Activated T-helper 1 cell treated with Interleukin-2 at 50 U/mL for 16 hours (primary cell): Measurements from ENCODE around the gene TPRG1L.
"Not testable (repeated sequence)": the region's sequence is repeated elsewhere in the genome, so short reads cannot be mapped to it uniquely, and the experiment has no call there.

Experiments used
- DNase-seq: peaks from one replicate; pipeline ENCODE4 v3.0.0-alpha.2; 2020; ENCODE audit warnings: low read depth

The TPRG1L gene

DNA sequence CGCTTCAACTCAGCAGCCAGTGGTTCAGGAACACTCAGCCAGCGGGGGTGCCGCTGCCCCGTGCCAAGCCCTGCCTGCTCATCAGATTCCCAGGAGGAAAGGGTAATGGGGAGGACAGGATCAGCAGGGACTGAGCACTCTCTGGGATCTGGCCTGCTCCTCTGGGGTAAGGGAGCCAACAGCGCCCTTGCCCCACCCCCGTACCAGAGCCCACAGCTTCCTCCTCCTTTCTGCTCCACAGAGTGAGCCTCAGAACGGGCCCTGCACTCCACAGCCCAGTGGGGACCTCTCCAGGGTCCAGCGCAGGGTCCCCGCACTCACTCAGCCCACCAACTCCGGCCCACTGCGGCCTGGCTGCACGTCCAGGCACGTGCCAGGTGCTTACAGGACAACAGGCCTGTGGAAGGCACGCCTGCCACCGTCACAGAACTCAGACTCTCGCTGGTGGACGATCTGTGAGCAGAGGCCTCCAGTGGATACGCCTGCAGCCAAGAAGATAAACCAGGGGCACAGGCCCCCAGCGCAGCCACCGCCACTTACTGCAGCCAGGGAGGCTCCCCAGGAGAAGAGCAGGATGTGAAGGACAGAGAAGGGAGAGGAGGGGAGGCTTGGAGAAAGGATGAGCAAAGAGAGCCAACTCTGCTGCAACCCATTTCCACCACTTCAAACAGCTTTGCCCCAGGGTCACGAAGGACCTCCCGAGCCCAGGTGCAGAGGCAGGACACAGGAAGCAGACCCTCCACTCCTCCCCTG, 15.6 kb upstream of the TPRG1L start:
- DNase-seq: no peak

DNA sequence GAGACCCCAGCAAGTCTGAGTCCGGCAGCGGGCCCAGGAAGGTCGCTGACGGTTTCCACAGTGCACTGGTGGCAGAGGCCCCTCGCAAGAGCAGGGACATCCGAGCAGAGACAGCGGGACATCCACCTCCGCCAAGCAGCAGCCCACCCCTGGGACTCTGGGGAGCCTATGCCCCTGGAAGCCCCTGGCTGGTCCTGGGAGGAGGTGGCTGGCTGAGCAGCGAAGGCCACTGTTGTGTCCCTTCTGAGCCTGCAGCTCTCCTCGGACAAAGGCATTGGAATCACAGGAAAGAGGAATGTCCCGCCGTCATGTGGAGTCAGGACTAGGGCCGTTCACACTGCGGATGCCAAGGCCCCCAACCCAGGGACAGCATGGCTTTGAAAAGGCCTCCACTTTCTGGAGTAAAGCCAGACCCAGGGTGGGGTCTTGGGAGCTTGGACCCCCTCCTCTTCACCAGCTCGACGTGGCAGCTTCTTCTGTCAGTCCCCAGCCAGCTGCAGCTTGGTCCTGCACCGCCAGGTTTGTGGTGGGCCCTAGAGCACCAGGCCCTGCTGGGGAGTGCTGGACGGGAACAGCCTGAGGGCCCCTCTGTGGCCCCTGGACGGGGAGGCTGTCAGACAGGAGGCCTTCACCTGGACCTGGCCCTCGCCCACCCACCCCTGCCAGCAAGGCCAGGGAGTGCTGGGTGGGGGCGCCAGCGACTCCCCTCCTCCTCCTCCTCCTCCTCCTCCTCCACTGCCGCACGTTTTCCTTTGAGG, 14.9 kb upstream of the TPRG1L start:
- DNase-seq: no peak

DNA sequence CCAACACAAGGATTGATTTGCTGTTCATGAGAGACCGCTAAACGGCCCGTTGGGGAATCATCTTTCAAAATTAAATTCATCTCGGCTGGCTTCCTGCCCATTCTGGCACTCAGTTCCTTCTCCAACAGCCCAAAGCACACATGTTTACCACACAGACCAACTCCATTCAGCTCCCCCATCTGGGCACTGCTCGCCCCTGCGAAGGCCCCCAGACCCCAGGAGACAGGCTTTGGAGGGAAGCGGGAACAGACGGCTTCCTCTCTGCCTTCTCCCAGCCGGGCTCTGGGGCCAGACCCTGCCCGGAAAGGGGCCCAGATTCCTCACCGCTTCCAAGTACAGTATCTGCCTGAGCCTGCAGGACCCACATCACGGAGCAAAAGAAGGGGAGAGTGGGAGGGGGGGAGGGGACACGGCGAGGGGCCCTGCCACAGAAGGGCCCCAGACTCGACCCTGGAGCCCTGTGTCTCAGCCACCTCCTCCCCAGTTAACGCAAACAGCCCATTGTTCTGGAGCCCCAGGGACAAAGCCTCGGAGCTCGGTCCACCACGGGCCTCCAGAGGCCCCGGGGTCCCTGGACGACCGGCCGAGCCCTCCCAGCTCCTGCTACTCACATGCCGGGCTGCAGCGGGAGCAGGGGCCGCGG, 14.2 kb upstream of the TPRG1L start:
- DNase-seq: no peak

DNA sequence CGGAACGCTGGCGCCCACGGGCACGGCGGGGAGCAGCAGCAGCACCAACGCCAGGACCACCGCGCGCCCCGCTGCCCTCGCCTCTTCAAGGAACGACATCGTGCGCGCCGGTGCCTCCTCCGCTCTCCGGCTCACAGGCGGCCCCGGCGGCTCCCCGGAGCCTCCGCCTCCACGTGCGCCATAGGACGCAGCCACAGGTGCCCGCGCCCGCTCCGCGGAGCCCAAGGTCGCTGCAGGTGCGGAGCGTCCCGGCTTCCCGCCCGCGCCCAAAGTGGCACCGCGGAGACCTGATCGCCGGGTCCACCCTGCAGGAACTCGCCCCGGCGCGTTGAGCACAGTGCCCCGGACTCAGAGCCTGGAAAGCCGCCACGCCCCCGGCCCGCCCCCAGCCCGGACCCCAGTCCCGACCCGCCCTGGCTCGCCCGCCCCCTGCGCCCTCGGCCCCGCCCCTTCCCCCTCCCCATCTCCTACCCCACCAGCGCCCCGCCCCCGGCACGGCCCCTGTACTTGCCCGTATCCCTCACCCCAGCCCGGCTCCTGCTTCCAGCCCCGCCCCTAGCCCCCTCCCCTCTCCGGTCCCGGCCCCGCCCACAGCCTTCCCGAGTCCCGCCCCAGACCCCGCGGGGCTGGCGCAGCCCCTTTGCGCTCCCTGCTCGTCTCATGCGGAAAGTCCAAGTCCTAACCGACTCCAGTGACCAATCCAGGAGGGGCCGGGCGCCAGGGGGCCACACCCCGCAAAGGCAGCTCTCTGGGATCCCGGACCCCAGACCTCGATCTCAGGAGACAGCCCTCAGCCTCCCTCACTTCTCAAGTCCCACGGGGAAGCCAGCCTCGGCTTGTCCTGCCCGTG, 13.4 kb upstream of the TPRG1L start, which contains the start of gene MEGF6:
TSS of gene MEGF6 (minus strand) at position 339 of the 850 bp plus-strand sequence. CDS start at position 99, 240 bp downstream.
- peak; percentile 43 for DNase-seq

DNA sequence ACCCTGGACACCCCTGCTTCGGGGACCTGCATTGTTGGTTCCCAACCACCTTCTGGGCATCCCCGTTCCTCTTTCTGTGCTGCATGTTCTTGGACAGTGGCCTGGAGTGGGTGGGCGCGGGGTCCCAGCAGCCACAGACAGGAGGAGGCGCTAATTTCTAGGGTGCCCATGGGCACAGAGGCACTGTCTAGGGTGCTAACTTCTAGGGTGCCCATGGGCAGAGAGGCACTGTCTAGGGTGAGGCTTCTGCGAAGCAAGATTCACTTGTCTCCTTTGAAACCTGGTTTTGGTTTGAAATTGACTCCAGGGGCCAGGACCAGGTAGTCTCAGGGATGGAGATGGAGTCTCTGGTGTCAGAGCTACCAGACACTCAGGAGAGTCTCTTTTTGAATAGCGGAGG, 12.7 kb upstream of the TPRG1L start:
- DNase-seq: no peak

DNA sequence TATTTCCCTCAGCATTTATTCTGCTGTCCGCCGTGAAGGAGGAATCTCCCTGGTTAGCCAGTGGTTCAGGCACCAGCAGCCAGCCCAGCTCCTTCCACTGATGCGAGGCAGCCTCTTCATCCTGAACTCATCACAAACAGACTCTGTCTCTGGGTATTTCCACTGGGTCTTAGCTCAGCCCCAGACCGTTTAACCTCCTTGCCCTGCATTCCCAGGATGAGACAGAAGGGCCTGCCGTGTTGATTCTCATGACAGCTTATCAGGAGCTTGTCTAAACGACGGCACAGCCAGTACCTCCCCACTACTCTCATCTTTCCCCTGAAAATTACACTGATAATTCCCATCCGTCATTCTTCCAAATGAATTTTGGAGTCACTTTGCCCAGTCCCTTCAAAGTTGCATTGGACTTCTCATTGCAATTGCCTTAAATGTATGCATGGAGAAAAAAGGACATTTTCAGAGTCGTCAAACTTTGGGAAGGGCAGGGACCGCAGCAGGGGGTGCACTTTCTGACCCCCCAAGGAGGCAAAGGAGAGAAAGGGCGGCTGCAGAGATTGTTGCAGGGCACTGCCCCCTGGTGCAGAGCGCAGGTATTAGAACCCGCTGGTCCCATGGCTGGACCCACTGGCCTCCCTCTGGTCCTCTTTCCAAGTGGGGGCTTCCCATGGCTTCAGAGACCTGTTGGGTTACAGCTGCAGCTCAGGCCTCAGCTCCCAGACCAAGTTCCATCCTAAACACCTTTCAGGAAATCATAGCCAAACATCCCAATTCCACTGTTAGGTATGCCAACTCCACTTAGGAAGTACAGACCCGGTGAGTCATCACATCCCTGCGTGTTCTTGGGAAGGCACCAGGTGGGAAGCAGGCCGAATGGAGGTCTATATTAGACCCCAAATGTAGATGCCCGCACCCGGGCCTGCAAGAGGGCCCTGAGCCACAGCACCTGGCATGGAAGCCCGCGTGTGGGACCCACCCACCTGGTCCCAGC, 9.8 kb upstream of the TPRG1L start:
- DNase-seq: no peak

DNA sequence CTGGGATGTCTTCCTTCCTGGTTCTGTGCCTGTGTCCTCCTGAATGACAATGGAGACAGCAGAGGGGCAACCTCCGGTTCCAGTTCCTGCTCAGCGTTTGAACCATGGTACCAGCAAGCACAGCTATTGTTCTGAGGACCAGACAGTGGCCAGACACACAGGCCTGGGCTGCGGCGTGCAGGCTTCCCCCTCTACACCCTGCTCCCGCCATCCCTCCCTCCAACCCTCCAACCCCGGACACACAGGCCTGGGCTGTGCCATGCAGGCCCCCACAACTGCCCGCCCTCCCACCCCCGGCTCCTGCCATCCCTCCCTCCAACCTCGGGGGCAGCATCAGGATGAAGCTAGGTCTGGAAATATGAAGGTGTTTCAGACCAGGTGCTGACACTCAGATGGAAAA, 8.0 kb upstream of the TPRG1L start:
- no peak for DNase-seq

DNA sequence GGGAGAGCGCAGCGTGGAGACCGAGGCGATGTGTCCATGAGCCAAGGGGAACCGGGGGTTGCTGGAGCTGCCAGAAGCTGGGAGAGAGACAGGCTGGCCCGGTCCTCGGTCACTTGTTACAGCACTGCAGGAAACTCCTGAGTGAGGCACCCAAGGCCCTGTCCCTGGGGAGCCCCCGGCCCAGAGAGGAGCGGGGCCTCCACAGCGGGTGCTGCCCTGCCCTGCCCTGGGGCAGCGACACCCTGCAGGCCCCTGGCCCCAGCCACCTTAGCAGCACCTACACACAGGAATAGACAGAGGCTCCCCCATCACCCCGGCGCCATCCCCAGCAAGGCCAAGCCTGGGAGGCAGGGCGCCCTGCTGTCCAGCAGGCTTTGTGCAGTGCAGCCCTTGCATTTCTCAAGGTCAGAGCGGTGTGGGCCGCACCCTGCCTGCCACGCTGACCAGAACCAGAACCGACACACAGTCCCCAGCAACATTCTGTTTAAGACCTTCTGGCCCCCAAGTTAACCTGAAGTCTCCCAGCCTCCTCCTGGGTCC, 6.9 kb upstream of the TPRG1L start:
- no peak for DNase-seq

DNA sequence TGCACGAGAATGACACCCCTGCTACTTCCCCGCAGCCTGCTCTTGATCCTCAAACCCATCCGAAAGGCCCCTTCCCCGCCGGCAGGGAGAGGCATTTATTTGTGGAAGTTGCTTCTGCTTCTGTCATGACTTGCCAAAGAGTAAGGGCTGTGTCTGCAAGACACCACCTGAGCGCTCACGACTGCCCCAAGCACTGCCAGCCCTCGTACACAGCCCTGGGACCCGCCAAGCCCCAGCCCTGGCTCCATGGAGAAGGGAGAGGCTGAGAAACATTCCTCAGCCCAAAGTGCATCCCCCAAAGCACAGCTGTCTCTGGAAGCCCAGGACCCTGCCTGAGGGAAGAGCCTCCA, 6.3 kb upstream of the TPRG1L start:
- no peak for DNase-seq

DNA sequence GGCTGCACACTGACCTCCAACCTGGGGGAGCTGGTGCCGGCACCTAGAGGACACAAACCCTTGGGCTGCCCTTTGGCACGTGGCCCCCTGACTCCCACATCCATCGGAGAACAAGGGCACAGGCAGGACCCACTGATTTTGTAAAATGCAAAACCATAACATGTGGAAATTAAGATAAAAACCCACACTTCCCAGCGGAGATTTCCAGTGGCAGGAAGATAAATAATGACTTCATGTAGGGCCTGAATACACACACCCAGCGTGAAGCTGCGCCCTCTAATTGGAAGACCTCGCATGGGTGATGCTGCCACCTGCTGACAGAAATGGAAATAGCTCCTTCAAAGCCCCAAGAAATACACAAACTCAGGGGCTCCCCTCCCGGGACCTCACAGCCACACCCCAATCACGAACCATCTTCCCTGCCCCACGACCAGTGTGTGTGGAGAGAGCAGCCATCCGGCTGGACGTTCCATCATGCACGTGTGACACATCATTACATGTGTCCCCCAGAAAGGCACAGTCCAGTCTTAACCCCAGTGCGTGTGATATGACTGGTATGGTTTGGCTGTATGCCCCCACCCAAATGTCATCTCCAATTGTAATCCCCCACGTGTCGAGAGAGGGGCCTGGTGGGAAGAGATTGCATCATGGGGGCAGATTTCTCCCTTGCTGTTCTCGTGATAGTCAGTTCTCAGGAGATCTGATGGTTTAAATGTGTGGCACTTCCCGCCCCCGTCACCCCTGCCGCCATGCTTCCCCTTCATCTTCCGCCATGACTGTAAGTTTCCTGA, 5.7 kb upstream of the TPRG1L start:
- DNase-seq: peak; percentile 54

DNA sequence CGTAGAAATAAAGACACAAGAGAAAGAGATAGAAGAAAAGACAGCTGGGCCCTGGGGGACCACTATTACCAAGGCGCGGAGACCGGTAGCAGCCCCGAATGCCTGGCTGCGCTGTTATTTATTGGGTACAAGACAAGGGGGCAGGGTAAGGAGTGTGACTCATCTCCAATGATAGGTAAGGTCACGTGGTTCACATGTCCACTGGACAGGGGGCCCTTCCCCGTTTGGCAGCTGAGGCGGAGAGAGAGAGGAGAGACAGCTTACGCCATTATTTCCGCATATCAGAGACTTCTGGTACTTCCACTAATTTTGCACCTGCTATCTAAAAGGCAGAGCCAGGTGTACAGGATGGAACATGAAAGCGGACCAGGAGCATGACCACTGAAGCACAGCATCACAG, 4.1 kb upstream of the TPRG1L start:
- DNase-seq: no peak

DNA sequence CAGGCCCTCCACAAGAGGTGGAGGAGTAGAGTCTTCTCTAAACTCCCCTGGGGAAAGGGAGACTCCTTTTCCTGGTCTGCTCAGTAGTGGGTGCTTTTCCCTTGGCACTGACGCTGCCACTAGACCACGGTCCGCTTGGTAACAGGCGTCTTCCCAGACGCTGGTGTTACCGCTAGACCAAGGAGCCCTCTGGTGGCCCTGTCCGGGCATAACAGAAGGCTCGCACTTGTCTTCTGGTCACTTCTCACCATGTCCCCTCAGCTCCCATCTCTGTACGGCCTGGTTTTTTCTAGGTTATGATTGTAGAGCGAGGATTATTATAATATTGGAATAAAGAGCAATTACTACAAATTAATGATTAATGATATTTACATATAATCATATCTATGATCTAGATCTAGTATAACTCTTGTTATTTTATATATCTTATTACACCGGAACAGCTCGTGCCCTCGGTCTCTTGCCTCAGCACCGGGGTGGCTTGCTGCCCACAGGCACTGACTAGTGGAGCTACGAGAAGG, 3.6 kb upstream of the TPRG1L start:
- not testable (repeated sequence) for DNase-seq

DNA sequence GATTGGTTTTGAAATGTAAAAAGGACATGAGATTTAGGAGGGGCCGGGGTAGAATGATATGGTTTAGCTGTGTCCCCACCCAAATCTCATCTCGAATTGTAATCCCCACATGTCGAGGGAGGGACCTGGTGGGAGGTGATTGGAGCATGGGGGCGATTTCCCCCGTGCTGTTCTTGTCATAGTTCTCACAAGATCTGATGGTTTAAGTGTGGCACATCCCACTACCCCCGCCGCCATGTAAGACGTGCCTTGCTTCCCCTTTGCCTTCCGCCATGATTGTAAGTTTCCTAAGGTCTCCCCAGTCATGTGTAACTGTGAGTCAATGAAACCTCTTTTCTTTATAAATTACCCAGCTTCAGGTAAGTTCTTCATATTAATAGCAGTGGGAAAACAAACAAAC, 2.7 kb upstream of the TPRG1L start:
- not testable (repeated sequence) for DNase-seq

DNA sequence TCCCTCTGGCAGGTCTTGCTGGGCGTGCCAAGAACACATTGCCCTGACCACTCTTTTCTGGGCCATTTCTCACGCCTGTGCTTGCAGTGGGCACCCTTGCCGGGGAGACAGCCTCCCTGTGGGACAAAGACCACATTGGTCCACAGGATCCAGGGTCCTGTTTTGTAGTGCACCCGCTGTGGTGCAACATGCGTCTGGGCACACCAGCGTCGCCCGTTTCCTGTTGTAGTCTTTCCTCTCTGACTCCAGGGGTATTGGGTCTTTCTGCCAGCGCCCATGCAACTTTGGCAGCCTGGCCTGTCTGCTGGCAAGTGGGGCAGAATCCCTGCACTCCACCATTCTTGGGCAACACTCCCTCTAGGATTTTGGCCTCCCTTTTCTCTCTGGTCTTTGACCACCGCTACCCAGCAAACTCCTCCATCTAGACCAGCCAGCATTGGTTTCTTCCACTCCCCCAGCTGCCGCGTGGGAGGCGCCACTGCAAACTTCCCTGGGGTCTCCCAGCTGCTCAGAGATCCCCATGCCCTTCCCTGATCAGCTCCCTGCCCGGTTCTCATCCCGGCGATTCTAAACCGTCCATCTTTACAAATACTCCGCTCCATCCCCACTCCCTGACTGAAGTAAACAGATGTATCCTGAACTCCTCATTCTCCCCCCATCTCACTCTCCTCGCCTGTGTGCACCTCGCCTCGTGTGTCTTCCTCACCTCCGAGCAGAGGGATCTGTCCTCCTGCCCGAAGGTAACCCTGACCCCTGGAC, 1.2 kb upstream of the TPRG1L start:
- DNase-seq: no peak

DNA sequence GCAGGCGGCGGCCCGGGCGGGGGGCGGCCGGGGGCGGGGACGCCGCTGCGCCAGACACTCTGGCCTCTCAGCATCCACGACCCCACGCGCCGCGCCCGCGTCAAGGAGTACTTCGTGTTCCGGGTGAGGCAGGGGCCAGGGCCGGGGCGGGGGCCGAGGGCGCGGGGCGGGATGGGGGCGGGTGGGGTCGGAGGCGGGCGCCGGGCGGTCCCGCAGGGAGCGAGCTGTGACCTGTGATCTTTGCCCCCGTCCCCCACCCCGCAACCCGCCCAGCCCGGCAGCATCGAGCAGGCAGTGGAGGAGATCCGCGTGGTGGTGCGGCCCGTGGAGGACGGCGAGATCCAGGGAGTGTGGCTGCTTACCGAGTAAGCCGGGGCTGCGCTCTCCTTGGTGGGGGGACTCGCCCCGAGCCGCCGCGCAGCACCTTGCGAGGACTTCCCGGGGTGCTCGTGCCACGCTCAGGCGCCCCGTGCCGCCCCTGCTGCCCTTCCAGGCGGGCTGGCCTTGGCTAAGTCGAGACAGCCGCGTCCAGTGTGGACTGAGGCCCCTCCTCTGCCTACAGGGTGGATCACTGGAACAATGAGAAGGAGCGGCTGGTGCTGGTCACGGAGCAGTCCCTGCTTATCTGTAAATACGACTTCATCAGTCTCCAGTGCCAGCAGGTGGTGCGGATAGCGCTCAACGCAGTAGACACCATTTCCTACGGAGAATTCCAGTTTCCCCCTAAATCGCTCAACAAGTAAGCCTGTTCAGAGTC, 514 bp downstream of the TPRG1L start:
- no peak for DNase-seq

DNA sequence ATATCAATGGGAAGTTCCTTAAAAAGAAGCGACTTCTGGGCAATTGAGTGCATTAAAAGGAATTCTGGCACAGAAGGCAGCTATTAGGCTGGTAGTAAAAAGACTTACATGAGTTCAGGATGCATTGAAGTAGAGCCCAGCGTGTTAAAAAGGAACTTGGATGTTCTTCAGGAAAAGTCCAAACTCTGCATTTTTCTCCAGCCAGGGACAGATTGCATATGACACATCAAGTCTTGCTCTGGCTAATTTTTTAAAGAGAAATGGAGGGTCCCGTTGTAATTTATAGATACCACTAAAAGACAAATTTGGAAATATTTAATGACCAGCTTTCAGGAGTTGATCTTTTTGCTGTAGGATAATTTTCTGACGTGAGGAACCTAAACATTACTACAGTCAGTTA, 1.2 kb downstream of the TPRG1L start:
- DNase-seq: no peak

DNA sequence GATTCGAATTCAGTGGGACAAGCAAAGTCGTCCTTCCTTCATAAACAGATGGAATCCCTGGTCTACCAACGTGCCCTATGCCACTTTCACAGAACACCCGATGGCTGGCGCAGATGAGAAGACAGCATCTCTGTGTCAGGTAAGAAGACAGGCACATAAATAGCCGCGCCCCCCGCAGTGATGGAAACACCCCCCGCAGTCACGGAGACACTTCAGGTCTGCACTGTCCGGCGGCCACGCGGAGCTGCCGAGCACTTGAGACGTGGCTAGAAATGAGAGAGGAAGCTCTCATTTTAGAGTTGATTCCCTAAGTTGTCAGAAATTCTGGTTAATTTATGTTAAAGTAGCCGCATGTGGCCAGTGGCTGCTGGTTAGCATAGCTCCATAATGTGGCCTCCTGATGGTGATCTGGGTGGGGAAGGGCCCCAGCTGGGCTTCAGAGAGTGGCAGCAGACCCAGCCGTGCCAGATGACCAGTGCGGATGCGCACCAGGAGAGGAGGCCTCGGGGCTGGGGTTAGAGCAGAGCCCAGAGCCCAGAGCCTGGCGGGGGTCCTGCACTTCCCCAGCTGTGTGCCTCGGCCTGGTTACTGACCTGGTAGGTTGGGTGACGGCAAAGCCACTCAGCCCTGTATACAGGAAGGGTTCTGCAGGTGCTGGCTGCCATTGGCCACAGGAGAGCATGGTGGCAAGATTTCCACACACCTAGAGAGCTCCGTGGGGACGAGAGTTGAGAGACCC, 2.9 kb downstream of the TPRG1L start:
- DNase-seq: no peak
